ENCODE measurements around the gene TXNDC12. TPM values are rescaled to one million over a fixed set of nuclear protein-coding genes. Genes with fewer than 3 reads are reported as not detected.
"Not testable (repeated sequence)": the region's sequence is repeated elsewhere in the genome, so short reads cannot be mapped to it uniquely, and the experiment has no call there.

TXNDC12 gene
- total RNA-seq, 1 experiment from 2014 or later, result 79.2 TPM

GRCh38 chr1:52033190-52034049 is 21.6 kb downstream of the TXNDC12 start, which contains the start of gene KTI12:
KTI12 (minus strand) TSS chr1:52033810; CDS start chr1:52033761, 49 bp downstream.
- DNase-seq, result peak; percentile 88
- Histone ChIP-seq H3K36me3 (replicated peaks; ENCODE audit: control insufficient read depth, insufficient read depth, low read length) (peaks cover 2% of the 10 kb centered on the region), H3K4me3 (ENCODE audit: insufficient read depth, low read depth, low read length) (peak within 1 kb of the TSS; percentile 100), H3K27me3 (ENCODE audit: control insufficient read depth, insufficient read depth, low read length) (no peaks in the 10 kb centered on the region)

- Histone ChIP-seq H3K27me3 (ENCODE audit: control insufficient read depth, insufficient read depth, low read length) (no peaks in the 10 kb centered on the region), H3K36me3 (replicated peaks; ENCODE audit: control insufficient read depth, insufficient read depth, low read length) (peaks cover 2% of the 10 kb centered on the region), H3K4me3 (ENCODE audit: insufficient read depth, low read depth, low read length) (peak overlapping the region; percentile 100)
- DNase-seq, result peak; percentile 73
Measured at GRCh38 chr1:52032785-52033131, 22.2 kb downstream of the TXNDC12 start.

- no peaks in the 10 kb centered on the region for H3K27me3 ChIP-seq (ENCODE audit: control insufficient read depth, insufficient read depth, low read length)
- DNase-seq, result peak; percentile 31
- H3K36me3 ChIP-seq (replicated peaks; ENCODE audit: control insufficient read depth, insufficient read depth, low read length), result no peaks in the 10 kb centered on the region; the same call in none of the 2 replicates
- peak overlapping the region; percentile 100 for H3K4me3 ChIP-seq (ENCODE audit: insufficient read depth, low read depth, low read length)
Measured at GRCh38 chr1:52032124-52032784, 22.7 kb downstream of the TXNDC12 start.

- not testable (repeated sequence) for H3K4me3 ChIP-seq (ENCODE audit: insufficient read depth, low read depth, low read length); H3K27me3 ChIP-seq (ENCODE audit: control insufficient read depth, insufficient read depth, low read length); DNase-seq; H3K36me3 ChIP-seq (replicated peaks; ENCODE audit: control insufficient read depth, insufficient read depth, low read length)
Measured at GRCh38 chr1:52028839-52029238, 26.2 kb downstream of the TXNDC12 start.

DNA sequence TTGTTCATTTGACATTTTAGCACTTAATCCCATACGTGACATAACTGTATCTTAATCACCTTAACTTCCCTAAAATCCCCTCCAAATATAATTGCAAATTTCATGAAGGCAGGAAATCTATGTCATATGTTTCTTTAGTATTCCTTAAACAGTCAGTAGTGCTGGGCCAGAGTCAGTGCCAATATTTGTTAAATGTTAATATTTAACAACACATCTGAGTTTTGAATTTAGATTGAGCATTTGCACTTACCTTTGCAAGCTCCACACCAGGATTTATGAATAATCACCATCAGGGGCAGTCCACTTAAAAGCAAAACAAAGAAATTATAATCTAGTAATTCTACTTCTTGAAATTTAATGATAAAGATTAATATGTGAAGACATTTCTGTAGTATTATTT is 26.7 kb downstream of the TXNDC12 start:
- no peak for DNase-seq
- H3K27me3 ChIP-seq (ENCODE audit: control insufficient read depth, insufficient read depth, low read length), result no peaks in the 10 kb centered on the region

DNA sequence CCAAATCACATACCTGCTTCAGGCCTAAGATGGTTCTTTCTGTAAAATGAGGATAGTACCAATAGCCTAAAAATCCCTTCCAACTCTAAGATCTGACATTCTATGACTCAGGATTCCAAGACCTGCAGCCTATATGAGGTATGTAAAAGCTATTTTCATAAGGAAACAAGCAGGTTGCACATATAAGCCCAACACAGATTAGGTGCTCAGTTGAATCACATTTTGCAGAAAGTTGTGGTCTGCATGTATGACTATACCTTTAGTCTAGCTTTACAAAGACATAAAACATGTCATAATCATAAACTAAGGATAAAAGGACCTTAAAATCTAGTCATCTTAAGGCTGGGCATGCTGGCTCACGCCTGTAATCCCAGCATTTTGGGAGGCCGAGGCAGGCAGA is 28.7 kb downstream of the TXNDC12 start:
- H3K36me3 ChIP-seq (replicated peaks; ENCODE audit: control insufficient read depth, insufficient read depth, low read length), result peaks cover 11% of the 10 kb centered on the region
- H3K27me3 ChIP-seq (ENCODE audit: control insufficient read depth, insufficient read depth, low read length), result no peaks in the 10 kb centered on the region
- H3K4me3 ChIP-seq (ENCODE audit: insufficient read depth, low read depth, low read length), result no peak overlapping the region
- no peak for DNase-seq

More for the DNA sequence above, 26.7 kb downstream of the TXNDC12 start:
- Histone ChIP-seq H3K36me3 (replicated peaks; ENCODE audit: control insufficient read depth, insufficient read depth, low read length) (peaks cover 2% of the 10 kb centered on the region), H3K4me3 (ENCODE audit: insufficient read depth, low read depth, low read length) (no peak overlapping the region)

DNA sequence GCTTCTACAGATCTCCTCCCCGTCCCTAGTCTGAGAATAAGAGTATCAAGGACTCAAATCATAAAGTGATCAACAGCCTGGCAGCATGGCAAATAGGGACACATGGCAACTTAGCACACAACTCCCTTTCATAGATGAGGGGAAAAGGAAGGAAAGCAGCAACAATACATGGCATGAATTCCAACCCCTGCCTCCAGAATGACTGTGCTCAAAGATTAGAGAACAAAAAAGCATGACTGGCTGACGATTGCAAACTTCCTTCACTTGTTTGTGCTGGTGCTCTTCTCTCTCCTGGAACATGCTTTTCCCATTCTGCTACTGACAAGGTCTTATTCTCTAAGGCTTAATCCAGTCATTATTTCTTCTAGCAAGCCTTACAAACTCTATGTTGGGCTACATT is 32.9 kb downstream of the TXNDC12 start:
- H3K4me3 ChIP-seq (ENCODE audit: insufficient read depth, low read depth, low read length), result no peak overlapping the region
- DNase-seq, result no peak
- peaks cover 19% of the 10 kb centered on the region for H3K36me3 ChIP-seq (replicated peaks; ENCODE audit: control insufficient read depth, insufficient read depth, low read length)
- no peaks in the 10 kb centered on the region for H3K27me3 ChIP-seq (ENCODE audit: control insufficient read depth, insufficient read depth, low read length)

- no peak for DNase-seq
- no peaks in the 10 kb centered on the region for H3K27me3 ChIP-seq (ENCODE audit: control insufficient read depth, insufficient read depth, low read length)
- H3K36me3 ChIP-seq (replicated peaks; ENCODE audit: control insufficient read depth, insufficient read depth, low read length), result no peaks in the 10 kb centered on the region
- no peak overlapping the region for H3K4me3 ChIP-seq (ENCODE audit: insufficient read depth, low read depth, low read length)
Measured at GRCh38 chr1:52008071-52008809, 46.8 kb downstream of the TXNDC12 start.

DNA sequence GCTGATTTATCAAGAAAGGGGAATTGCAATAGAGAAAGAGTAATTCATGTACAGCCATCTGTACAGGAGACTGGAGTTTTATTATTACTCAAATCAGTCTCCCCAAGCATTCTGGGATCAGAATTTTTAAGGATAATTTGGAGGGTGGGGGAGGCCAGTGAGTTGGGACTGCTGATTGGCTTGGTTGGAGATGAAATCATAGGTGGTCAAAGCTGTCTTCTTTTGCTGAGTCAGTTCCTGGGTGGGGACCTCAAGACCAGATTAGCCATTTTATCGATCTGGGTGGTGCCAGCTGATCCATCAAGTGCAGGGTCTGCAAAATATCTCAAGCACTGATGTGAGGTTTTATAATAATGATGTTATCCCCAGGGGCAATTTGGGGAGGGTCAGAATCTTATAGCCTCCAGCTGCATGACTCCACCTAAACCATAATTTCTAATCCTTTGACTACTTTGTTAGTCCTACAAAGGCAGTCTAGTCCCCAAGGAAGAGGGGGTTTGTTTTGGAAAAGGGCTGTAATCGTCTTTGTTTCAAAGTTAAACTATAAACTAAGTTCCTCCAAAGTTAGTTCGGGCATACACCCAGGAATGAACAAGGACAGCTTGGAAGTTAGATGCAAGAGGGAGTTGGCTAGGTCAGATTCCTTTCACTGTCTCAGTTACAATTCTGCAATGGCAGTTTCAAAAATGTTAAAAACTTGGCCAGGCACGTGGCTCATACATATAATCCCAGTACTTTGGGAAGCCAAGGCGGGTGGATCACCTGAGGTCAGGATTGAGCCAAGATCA is 47.6 kb downstream of the TXNDC12 start:
- no peak for DNase-seq
- Histone ChIP-seq H3K4me3 (ENCODE audit: insufficient read depth, low read depth, low read length) (no peak overlapping the region), H3K36me3 (replicated peaks; ENCODE audit: control insufficient read depth, insufficient read depth, low read length) (no peaks in the 10 kb centered on the region), H3K27me3 (ENCODE audit: control insufficient read depth, insufficient read depth, low read length) (no peaks in the 10 kb centered on the region)

DNA sequence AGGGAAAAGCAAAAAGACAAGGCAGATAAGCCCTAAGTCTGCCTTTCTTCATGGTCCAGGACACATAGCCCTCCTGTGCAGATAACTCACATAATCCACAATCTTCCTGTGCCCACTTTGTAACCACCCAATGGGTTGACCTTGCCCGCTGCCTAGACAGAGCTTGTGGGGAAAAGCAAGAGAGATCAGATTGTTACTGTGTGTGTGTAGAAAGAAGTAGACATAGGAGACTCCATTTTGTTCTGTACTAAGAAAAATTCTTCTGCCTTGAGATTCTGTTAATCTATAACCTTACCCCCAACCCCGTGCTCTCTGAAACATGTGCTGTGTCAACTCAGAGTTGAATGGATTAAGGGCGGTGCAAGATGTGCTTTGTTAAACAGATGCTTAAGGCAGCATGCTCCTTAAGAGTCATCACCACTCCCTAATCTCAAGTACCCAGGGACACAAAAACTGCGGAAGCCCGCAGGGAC is 48.9 kb downstream of the TXNDC12 start:
- not testable (repeated sequence) for H3K27me3 ChIP-seq (ENCODE audit: control insufficient read depth, insufficient read depth, low read length); H3K36me3 ChIP-seq (replicated peaks; ENCODE audit: control insufficient read depth, insufficient read depth, low read length); H3K4me3 ChIP-seq (ENCODE audit: insufficient read depth, low read depth, low read length); DNase-seq

DNA sequence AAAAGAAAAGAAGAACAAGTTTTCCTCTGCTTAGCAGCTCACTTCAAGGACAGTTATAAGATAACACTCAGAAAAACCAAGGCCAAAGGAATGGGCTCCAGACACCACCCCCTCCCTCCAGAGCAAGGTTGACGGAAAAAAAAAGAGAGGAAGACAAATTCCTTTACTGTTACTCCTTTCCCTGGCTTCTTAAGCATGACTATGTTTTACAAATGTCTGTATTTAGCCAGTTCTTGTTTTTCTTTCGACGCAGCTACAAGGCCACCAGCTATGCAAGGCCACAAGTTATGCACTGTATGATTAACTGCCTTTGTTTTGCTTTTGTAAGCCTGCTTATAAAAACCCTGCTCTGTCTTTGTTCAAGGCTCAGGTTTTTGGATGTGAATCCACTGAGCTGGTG is 49.4 kb downstream of the TXNDC12 start:
- DNase-seq; H3K4me3 ChIP-seq (ENCODE audit: insufficient read depth, low read depth, low read length); H3K27me3 ChIP-seq (ENCODE audit: control insufficient read depth, insufficient read depth, low read length); H3K36me3 ChIP-seq (replicated peaks; ENCODE audit: control insufficient read depth, insufficient read depth, low read length): not testable (repeated sequence)

GRCh38 chr1:52003877-52004276 is 51.1 kb downstream of the TXNDC12 start:
- Histone ChIP-seq H3K27me3 (ENCODE audit: control insufficient read depth, insufficient read depth, low read length) (no peaks in the 10 kb centered on the region), H3K36me3 (replicated peaks; ENCODE audit: control insufficient read depth, insufficient read depth, low read length) (no peaks in the 10 kb centered on the region), H3K4me3 (ENCODE audit: insufficient read depth, low read depth, low read length) (no peak overlapping the region)
- DNase-seq, result no peak

DNA sequence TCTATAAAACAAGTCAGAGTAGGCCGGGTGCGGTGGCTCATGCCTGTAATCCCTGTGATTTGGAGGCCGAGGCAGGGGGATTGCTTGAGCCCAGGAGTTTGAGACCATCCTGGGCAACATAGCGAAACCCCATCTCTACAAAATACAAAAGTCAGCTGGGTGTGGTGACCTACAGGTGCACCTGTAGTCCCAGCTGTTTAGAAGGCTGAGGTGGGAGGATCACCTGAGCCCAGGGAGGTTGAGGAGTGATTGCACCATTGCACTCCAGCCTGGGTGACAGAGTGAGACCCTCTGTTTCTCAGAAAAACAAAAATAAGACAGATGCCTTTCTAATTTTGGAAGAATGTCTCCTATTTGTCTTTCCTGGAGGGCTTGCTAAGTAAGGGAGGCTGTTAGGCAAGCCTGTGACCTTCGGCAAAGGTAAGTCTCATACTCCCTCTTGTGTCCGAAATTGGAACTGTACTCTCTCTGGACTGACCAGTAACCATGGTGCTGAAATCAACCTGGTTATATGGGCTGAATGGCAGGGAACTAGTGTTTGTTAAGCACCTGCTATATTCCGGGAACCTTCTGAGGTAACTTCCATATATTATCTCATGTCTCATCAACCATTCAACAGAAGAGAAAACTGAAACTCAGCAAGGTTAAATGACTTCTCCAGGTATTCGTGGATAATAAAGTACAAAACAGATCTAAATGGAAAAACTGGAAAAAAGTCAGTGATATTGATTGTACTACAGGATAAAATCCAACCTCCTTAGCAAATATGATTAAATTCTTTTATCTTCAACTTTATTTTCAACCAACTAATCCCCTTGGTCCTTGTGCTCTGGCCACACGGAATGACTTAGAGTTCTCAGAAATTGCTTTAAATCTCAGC is 52.7 kb downstream of the TXNDC12 start:
- Histone ChIP-seq H3K27me3 (ENCODE audit: control insufficient read depth, insufficient read depth, low read length) (no peaks in the 10 kb centered on the region), H3K4me3 (ENCODE audit: insufficient read depth, low read depth, low read length) (no peak overlapping the region), H3K36me3 (replicated peaks; ENCODE audit: control insufficient read depth, insufficient read depth, low read length) (no peaks in the 10 kb centered on the region)
- peak; percentile 84 for DNase-seq

Measured in H7 (cell line).